WI38 (cell line): ENCODE results near the gene SCN9A.

Experiments
- H3K4me3 ChIP-seq: 2 replicates; pipeline ENCODE4 v1.5.1; 2011; ENCODE audit warnings: low read depth, mild to moderate bottlenecking, control low read depth, low read length
- TF ChIP-seq, protein P1 (sequence below): IDR thresholded peaks from 2 replicates; pipeline ENCODE4 v1.5.1; 2012; ENCODE audit warnings: low read depth, mild to moderate bottlenecking, control low read depth, low read length

The SCN9A gene

DNA sequence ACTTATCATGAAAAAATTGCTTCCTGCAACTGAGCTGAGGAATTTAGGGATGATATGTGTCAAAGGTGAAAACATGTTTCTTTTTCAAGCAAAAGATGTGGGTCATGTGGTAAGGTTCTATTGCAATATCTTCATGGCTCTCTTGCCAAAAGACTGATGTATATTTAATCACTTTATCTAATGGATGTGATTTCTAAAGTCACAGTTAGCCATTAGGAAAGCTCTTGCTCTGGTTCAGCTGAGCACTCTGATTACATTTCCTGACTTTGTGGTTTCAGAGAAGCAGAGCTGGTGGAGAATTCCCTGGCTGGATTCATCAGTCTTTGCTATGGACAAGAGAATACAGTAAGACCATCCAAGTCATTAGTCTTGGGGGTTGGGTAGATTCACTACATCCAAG lies 24.4 kb downstream of the SCN9A start:
- no peak overlapping the region for H3K4me3 ChIP-seq
- TF ChIP-seq, protein P1, sequence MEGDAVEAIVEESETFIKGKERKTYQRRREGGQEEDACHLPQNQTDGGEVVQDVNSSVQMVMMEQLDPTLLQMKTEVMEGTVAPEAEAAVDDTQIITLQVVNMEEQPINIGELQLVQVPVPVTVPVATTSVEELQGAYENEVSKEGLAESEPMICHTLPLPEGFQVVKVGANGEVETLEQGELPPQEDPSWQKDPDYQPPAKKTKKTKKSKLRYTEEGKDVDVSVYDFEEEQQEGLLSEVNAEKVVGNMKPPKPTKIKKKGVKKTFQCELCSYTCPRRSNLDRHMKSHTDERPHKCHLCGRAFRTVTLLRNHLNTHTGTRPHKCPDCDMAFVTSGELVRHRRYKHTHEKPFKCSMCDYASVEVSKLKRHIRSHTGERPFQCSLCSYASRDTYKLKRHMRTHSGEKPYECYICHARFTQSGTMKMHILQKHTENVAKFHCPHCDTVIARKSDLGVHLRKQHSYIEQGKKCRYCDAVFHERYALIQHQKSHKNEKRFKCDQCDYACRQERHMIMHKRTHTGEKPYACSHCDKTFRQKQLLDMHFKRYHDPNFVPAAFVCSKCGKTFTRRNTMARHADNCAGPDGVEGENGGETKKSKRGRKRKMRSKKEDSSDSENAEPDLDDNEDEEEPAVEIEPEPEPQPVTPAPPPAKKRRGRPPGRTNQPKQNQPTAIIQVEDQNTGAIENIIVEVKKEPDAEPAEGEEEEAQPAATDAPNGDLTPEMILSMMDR, result no peak

DNA sequence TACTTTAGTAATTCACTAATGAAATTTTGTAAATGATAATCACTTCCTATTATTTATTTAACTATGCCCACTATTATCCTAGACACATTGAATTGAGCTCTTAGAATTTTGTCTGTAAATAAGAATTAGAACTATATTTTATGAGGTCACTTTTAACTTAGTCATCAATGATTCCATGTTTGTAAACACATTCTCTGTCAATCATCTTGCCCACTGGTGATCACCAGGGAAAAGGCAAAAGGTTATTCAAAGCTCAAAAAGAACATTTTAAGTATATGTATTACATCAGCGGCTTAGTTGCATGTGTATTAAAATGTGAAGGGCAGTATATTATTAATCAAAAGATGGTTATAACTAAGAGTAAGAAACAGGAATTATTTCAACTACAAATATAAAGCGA lies 25.2 kb downstream of the SCN9A start:
- TF ChIP-seq, protein P1, result no peak
- no peak overlapping the region for H3K4me3 ChIP-seq

DNA sequence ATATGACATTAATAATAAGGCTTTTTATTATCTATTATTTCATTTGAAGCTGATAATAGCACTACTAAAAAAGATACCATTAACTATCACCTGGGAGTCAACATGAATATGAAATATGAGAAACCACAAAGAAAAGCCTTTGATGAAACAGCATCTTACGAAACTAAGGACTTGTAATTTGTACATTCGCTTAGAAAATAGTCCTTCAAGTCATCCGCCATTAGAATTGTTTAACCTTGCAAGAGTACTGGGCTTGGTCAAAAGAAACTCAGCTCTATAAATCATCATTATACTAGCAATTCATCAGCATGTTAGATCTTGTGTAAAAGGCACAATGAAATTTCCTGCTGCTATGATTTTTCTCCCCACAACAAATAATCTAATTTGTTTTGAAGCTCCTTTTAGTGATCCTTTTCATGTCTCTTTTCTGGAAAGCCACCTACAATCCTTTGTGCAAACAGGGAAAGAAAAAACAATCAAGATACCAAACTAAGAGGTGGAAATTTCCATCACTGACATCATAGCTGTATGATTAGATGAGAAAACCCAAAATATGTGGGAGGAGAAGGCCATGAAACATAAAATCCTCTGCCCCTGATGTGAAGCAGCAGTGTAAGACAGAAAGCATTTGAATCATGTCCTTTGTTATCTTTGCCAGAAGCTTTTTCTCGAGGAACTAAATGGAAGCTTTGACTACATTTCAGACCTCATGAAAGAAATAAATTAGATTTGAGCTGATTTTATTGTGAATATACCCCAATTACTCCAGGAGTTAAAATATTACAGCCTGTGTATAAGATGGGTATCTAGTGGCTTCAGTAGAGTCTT lies 31.2 kb downstream of the SCN9A start:
- TF ChIP-seq, protein P1, result no peak
- H3K4me3 ChIP-seq, result no peak overlapping the region

DNA sequence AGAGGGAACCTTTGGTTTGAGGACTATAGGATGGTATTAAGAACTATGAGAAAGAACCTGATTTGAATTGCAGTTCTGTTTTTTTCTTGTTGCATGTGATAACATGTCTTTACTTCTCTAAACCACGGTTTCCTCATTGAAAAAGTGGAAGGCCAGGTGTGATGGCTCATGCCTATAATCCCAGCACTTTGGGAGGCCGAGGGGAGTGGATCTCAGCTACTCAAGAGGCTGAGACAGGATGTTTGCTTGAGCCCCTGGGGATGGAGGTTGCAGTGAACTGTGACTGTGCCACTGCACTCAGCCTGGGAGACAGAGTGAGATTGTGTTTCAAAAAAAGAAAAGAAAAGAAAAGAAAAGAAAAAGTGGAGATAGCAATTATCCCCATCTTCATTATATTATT lies 32.3 kb downstream of the SCN9A start:
- no peak overlapping the region for H3K4me3 ChIP-seq
- TF ChIP-seq, protein P1, result no peak

DNA sequence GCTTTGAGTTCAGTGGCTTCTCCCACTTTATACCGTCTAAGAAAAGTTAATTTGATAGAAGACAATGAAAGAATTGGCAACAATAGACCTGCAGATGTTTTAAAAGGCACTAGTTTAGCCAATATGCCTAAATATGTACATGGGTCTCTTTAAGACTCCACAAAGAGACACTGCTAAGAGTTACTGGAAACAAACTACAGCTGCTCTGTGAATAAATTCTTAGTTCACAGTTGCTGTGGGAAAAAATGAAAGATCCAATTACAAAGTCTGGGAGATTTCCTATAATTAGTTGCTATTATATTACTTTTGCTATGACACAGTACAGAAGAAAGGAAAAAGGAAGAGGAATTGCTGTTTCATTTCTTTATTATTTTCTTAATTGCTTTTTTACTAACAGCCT lies 34.3 kb downstream of the SCN9A start:
- H3K4me3 ChIP-seq, result no peak overlapping the region
- TF ChIP-seq, protein P1, result no peak

DNA sequence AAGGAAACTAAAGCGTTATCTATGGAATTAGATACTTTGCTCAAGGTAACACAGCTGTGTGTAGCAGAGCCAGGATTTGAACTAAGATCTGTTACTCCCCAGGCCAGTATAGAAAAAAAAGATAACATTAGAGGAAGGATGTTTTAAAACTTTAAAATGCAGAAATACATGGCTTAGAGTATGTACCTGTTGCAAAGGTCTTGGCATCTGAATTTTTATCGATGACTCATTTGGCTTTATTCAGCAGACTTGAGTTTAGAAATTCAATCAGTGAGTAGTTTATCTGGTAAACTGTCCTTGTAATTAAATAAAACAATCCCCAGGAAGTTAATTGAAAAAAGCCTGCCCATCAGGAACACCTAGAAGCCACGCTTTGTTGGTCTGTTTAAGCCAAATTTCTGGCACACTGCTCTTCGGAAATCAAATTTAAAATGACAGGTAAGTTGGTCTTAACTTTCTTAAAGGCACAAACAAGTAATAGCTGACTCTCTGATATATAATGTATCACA lies 36.9 kb downstream of the SCN9A start:
- TF ChIP-seq, protein P1, result no peak
- H3K4me3 ChIP-seq, result no peak overlapping the region

DNA sequence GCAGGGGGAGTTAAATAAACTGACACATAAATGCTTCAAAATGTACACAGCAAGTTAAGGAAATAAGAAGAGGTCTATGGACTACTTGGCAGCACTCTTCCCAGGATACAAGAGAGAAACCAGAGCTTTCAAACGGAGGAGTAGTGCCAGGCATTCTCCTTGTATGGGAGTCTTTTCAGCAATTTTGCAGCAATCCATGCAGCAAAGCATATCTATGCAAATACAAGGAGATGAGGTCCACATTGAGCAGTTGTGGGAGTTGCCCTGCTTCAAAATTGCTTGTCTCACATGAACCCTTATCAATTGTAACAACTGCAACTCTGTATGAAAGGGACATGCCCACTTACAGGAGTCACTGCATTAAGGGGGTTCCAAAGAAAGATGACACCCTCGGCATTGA lies 37.8 kb downstream of the SCN9A start:
- no peak overlapping the region for H3K4me3 ChIP-seq
- TF ChIP-seq, protein P1, result no peak
